ENCODE data around the gene OR4D2. TPM values are rescaled to one million over a fixed set of nuclear protein-coding genes. Genes with fewer than 3 reads are reported as not detected.

Gene OR4D2
- total and polyA plus RNA-seq, 2 of the 13 experiments (the other 11 are each of a cell fraction or from before 2014, with no cell fraction given): not detected

DNA sequence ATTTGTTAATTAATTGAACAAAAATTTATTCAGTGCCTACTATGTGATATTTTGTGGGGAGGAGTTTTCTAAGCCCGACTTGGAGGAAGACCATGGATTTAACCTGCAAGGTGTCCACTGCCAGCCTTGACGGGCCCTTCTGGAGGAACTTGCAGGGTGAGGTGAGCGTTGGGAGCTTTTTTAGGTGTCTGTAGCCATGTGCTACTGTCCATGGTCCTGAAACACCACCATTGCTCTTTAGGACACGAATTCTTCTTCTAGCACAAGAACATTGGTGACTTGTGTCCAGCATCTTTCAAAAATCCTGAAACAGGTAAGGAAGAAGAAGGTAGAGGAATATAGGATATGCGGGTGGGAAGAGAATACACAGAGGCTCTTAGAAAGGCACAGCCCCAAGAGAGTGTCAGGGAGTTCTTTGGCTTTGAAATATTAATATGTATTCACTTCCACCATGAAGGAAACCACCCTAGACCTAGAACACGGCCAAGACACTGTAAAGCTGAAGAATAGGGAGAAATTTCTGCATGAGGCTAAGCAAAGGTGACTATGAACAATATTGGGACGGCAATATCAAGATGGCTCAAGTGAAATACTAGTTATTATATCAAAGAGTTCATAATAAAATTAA is 46.5 kb upstream of the OR4D2 start (continued):
- TF ChIP-seq, protein P1, sequence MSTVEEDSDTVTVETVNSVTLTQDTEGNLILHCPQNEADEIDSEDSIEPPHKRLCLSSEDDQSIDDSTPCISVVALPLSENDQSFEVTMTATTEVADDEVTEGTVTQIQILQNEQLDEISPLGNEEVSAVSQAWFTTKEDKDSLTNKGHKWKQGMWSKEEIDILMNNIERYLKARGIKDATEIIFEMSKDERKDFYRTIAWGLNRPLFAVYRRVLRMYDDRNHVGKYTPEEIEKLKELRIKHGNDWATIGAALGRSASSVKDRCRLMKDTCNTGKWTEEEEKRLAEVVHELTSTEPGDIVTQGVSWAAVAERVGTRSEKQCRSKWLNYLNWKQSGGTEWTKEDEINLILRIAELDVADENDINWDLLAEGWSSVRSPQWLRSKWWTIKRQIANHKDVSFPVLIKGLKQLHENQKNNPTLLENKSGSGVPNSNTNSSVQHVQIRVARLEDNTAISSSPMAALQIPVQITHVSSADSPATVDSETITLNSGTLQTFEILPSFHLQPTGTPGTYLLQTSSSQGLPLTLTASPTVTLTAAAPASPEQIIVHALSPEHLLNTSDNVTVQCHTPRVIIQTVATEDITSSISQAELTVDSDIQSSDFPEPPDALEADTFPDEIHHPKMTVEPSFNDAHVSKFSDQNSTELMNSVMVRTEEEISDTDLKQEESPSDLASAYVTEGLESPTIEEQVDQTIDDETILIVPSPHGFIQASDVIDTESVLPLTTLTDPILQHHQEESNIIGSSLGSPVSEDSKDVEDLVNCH (CRISPR knock-in tag; IDR thresholded peaks at IDR 0.05): no peak
- TF ChIP-seq, protein P2, sequence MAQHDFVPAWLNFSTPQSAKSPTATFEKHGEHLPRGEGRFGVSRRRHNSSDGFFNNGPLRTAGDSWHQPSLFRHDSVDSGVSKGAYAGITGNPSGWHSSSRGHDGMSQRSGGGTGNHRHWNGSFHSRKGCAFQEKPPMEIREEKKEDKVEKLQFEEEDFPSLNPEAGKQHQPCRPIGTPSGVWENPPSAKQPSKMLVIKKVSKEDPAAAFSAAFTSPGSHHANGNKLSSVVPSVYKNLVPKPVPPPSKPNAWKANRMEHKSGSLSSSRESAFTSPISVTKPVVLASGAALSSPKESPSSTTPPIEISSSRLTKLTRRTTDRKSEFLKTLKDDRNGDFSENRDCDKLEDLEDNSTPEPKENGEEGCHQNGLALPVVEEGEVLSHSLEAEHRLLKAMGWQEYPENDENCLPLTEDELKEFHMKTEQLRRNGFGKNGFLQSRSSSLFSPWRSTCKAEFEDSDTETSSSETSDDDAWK (CRISPR knock-in tag; IDR thresholded peaks at IDR 0.05): no peak
- no peak; the same call in 1 of the 2 replicates for TF ChIP-seq EED (CRISPR knock-in tag; IDR thresholded peaks at IDR 0.05)
- TF ChIP-seq, protein P3, sequence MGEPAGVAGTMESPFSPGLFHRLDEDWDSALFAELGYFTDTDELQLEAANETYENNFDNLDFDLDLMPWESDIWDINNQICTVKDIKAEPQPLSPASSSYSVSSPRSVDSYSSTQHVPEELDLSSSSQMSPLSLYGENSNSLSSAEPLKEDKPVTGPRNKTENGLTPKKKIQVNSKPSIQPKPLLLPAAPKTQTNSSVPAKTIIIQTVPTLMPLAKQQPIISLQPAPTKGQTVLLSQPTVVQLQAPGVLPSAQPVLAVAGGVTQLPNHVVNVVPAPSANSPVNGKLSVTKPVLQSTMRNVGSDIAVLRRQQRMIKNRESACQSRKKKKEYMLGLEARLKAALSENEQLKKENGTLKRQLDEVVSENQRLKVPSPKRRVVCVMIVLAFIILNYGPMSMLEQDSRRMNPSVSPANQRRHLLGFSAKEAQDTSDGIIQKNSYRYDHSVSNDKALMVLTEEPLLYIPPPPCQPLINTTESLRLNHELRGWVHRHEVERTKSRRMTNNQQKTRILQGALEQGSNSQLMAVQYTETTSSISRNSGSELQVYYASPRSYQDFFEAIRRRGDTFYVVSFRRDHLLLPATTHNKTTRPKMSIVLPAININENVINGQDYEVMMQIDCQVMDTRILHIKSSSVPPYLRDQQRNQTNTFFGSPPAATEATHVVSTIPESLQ (CRISPR knock-in tag; conservative IDR thresholded peaks at IDR 0.05): 0 out of 2 replicates have a peak, but pooled peaks have one; percentile 62
- no peak for TF ChIP-seq NBN (conservative IDR thresholded peaks at IDR 0.05)
- no peak for TF ChIP-seq ARNT (IDR thresholded peaks at IDR 0.05)
- TF ChIP-seq HNF4A (CRISPR knock-in tag; IDR thresholded peaks at IDR 0.05): no peak
- no peak for TF ChIP-seq CREB1 (IDR thresholded peaks at IDR 0.05)
- TF ChIP-seq CREB1 (CRISPR knock-in tag; IDR thresholded peaks at IDR 0.05): no peak
- TF ChIP-seq, protein P4, sequence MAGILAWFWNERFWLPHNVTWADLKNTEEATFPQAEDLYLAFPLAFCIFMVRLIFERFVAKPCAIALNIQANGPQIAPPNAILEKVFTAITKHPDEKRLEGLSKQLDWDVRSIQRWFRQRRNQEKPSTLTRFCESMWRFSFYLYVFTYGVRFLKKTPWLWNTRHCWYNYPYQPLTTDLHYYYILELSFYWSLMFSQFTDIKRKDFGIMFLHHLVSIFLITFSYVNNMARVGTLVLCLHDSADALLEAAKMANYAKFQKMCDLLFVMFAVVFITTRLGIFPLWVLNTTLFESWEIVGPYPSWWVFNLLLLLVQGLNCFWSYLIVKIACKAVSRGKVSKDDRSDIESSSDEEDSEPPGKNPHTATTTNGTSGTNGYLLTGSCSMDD (CRISPR knock-in tag; IDR thresholded peaks at IDR 0.05): no peak
- TF ChIP-seq, protein P5, sequence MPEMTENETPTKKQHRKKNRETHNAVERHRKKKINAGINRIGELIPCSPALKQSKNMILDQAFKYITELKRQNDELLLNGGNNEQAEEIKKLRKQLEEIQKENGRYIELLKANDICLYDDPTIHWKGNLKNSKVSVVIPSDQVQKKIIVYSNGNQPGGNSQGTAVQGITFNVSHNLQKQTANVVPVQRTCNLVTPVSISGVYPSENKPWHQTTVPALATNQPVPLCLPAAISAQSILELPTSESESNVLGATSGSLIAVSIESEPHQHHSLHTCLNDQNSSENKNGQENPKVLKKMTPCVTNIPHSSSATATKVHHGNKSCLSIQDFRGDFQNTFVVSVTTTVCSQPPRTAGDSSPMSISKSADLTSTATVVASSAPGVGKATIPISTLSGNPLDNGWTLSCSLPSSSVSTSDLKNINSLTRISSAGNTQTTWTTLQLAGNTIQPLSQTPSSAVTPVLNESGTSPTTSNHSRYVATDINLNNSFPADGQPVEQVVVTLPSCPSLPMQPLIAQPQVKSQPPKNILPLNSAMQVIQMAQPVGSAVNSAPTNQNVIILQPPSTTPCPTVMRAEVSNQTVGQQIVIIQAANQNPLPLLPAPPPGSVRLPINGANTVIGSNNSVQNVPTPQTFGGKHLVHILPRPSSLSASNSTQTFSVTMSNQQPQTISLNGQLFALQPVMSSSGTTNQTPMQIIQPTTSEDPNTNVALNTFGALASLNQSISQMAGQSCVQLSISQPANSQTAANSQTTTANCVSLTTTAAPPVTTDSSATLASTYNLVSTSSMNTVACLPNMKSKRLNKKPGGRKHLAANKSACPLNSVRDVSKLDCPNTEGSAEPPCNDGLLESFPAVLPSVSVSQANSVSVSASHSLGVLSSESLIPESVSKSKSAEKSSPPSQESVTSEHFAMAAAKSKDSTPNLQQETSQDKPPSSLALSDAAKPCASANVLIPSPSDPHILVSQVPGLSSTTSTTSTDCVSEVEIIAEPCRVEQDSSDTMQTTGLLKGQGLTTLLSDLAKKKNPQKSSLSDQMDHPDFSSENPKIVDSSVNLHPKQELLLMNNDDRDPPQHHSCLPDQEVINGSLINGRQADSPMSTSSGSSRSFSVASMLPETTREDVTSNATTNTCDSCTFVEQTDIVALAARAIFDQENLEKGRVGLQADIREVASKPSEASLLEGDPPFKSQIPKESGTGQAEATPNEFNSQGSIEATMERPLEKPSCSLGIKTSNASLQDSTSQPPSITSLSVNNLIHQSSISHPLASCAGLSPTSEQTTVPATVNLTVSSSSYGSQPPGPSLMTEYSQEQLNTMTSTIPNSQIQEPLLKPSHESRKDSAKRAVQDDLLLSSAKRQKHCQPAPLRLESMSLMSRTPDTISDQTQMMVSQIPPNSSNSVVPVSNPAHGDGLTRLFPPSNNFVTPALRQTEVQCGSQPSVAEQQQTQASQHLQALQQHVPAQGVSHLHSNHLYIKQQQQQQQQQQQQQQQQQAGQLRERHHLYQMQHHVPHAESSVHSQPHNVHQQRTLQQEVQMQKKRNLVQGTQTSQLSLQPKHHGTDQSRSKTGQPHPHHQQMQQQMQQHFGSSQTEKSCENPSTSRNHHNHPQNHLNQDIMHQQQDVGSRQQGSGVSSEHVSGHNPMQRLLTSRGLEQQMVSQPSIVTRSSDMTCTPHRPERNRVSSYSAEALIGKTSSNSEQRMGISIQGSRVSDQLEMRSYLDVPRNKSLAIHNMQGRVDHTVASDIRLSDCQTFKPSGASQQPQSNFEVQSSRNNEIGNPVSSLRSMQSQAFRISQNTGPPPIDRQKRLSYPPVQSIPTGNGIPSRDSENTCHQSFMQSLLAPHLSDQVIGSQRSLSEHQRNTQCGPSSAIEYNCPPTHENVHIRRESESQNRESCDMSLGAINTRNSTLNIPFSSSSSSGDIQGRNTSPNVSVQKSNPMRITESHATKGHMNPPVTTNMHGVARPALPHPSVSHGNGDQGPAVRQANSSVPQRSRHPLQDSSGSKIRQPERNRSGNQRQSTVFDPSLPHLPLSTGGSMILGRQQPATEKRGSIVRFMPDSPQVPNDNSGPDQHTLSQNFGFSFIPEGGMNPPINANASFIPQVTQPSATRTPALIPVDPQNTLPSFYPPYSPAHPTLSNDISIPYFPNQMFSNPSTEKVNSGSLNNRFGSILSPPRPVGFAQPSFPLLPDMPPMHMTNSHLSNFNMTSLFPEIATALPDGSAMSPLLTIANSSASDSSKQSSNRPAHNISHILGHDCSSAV (CRISPR knock-in tag; IDR thresholded peaks at IDR 0.05; ENCODE audit: borderline replicate concordance): no peak
- TF ChIP-seq FOXO1 (CRISPR knock-in tag; IDR thresholded peaks at IDR 0.05): 0 out of 2 replicates have a peak, but pooled peaks have one; percentile 28
- TF ChIP-seq ZNF331 (CRISPR knock-in tag; IDR thresholded peaks at IDR 0.05): peak; percentile 85
- peak; percentile 93; the same call in 1 of the 2 replicates for TF ChIP-seq ZNF749 (CRISPR knock-in tag; IDR thresholded peaks at IDR 0.05; ENCODE audit: borderline replicate concordance)
- TF ChIP-seq MTF2 (CRISPR knock-in tag; IDR thresholded peaks at IDR 0.05; ENCODE audit: borderline replicate concordance): no peak

All from HepG2 (cell line).